HepG2 (cell line): ENCODE measurements around the gene IWS1. TPM values are rescaled to one million over a fixed set of nuclear protein-coding genes. Genes with fewer than 3 reads are reported as not detected.
A peak's percentile ranks its signal among the peaks of the same experiment; 100 is the strongest.

Experiments
- EED ChIP-seq: sonication (generic); formaldehyde crosslinking; IDR thresholded peaks from 2 replicates; pipeline ENCODE4 v1.5.0; 2020; ENCODE audit warnings: mild to moderate bottlenecking, missing genetic modification reagents
- EP300 ChIP-seq, 3 experiments: sonication (generic) in 1 of 3; formaldehyde crosslinking in 1 of 3; IDR thresholded peaks; 2 replicates each; pipeline versions ENCODE4 v1.5.1 to v1.6.1; 2011 to 2020; ENCODE audit warnings: low read depth in 2 of 3, low read length in 2 of 3, borderline replicate concordance in 1 of 3, improper control_type of control experiment in 1 of 3, mild to moderate bottlenecking in 1 of 3, missing genetic modification reagents in 1 of 3, moderate library complexity in 1 of 3
- FOXM1 ChIP-seq: sonication (generic); formaldehyde crosslinking; IDR thresholded peaks from 2 replicates; pipeline ENCODE4 v1.5.0; 2020; ENCODE audit warnings: missing genetic modification reagents
- GATAD1 ChIP-seq: IDR thresholded peaks from 2 replicates; pipeline ENCODE4 v1.6.1; 2016; ENCODE audit warnings: missing genetic modification reagents, missing compliant biosample characterization
- GFI1 ChIP-seq: sonication (generic); formaldehyde crosslinking; IDR thresholded peaks from 2 replicates; pipeline ENCODE4 v1.5.0; 2020; ENCODE audit warnings: missing genetic modification reagents, mild to moderate bottlenecking, borderline replicate concordance
- MXI1 ChIP-seq: IDR thresholded peaks from 3 replicates; pipeline ENCODE4 v1.6.1; 2012; ENCODE audit warnings: low read depth, low read length, inconsistent platforms, borderline replicate concordance
- REXO4 ChIP-seq: sonication (generic); formaldehyde crosslinking; IDR thresholded peaks from 2 replicates; pipeline ENCODE4 v1.8.0; 2022; ENCODE audit warnings: missing genetic modification reagents, mild to moderate bottlenecking, borderline replicate concordance
- SMARCE1 ChIP-seq: fragments of 450-650 bp; IDR thresholded peaks from 2 replicates; pipeline ENCODE4 v1.6.1; 2017; ENCODE audit warnings: borderline replicate concordance
- SP1 ChIP-seq, 2 experiments: fragments of 450-650 bp in 1 of 2; sonication (generic) in 1 of 2; formaldehyde crosslinking in 1 of 2; IDR thresholded peaks; 2 replicates each; pipeline versions ENCODE4 v1.4.0 to v1.6.1; 2016 to 2020; ENCODE audit warnings: missing genetic modification reagents in 1 of 2
- TBP ChIP-seq: sonication (generic); formaldehyde crosslinking; IDR thresholded peaks from 2 replicates; pipeline ENCODE4 v1.5.0; 2020; ENCODE audit warnings: missing genetic modification reagents
- ZFP36 ChIP-seq: fragments of 150-350 bp; IDR thresholded peaks from 2 replicates; pipeline ENCODE4 v1.6.1; 2018; ENCODE audit warnings: borderline replicate concordance, low read length, low read depth; ENCODE audit not compliant: partially characterized antibody
- ZNF10 ChIP-seq: sonication (generic); formaldehyde crosslinking; IDR thresholded peaks from 2 replicates; pipeline ENCODE4 v1.4.0; 2020; ENCODE audit warnings: mild to moderate bottlenecking, low read depth, missing genetic modification reagents, borderline replicate concordance
- ZNF333 ChIP-seq: sonication (generic); formaldehyde crosslinking; IDR thresholded peaks from 2 replicates; pipeline ENCODE4 v1.4.0; 2020; ENCODE audit warnings: mild to moderate bottlenecking, missing genetic modification reagents, borderline replicate concordance
- ZNF430 ChIP-seq: sonication (generic); formaldehyde crosslinking; IDR thresholded peaks from 2 replicates; pipeline ENCODE4 v1.9.0; 2021; ENCODE audit warnings: mild to moderate bottlenecking, missing genetic modification reagents
- ZNF546 ChIP-seq: sonication (generic); formaldehyde crosslinking; conservative IDR thresholded peaks from 2 replicates; pipeline ENCODE4 v1.8.1; 2023; ENCODE audit warnings: mild to moderate bottlenecking, missing genetic modification reagents
- ZNF83 ChIP-seq: sonication (generic); formaldehyde crosslinking; IDR thresholded peaks from 2 replicates; pipeline ENCODE4 v1.4.0; 2020; ENCODE audit warnings: missing genetic modification reagents, mild to moderate bottlenecking, borderline replicate concordance
- polyA plus RNA-seq, 8 experiments: library from polyadenylated mRNA; depleted of rRNA in 3 of 8; stranded (reverse) in 7 of 8; unstranded in 1 of 8; fragments of >200 nt; fragmentation: Illumina TruSeq in 4 of 8; extraction: Trizol in 4 of 8; gene quantifications; 2 replicates each; pipeline versions ENCODE4 v1.2.1 to v1.2.3, GENCODE V29; 2011 to 2016; ENCODE audit warnings: low read depth in 4 of 8, missing spikeins in 1 of 8, mixed read lengths in 1 of 8; ENCODE audit not compliant: insufficient read depth in 1 of 8
- total RNA-seq, 5 experiments: library from RNA; depleted of rRNA; stranded (reverse); fragments of >200 nt; fragmentation: Illumina TruSeq; extraction: Trizol; gene quantifications; 2 replicates each; pipeline ENCODE4 v1.2.3, GENCODE V29; 2016; ENCODE audit warnings: low read depth in 1 of 5
- TF ChIP-seq, protein P1 (sequence below): sonication (generic); formaldehyde crosslinking; IDR thresholded peaks from 2 replicates; pipeline ENCODE4 v1.4.0; 2020; ENCODE audit warnings: mild to moderate bottlenecking, missing genetic modification reagents
- TF ChIP-seq, protein P2 (sequence below): sonication (generic); formaldehyde crosslinking; IDR thresholded peaks from 2 replicates; pipeline ENCODE4 v1.8.0; 2022; ENCODE audit warnings: mild to moderate bottlenecking, missing genetic modification reagents, moderate library complexity
- TF ChIP-seq, protein P3 (sequence below): sonication (generic); formaldehyde crosslinking; IDR thresholded peaks from 2 replicates; pipeline ENCODE4 v1.4.0; 2020; ENCODE audit warnings: missing genetic modification reagents
- TF ChIP-seq, protein P4 (sequence below): IDR thresholded peaks from 2 replicates; pipeline ENCODE4 v1.6.1; 2016; ENCODE audit warnings: control low read depth
- TF ChIP-seq, protein P5 (sequence below): sonication (generic); formaldehyde crosslinking; IDR thresholded peaks from 2 replicates; pipeline ENCODE4 v1.8.1; 2023; ENCODE audit warnings: missing genetic modification reagents, mild to moderate bottlenecking, borderline replicate concordance
- TF ChIP-seq, protein P6 (sequence below): sonication (generic); formaldehyde crosslinking; IDR thresholded peaks from 2 replicates; pipeline ENCODE4 v1.4.0; 2020; ENCODE audit warnings: missing genetic modification reagents, mild to moderate bottlenecking, borderline replicate concordance
- TF ChIP-seq, protein P7 (sequence below): sonication (generic); formaldehyde crosslinking; IDR thresholded peaks from 2 replicates; pipeline ENCODE4 v1.4.0; 2020; ENCODE audit warnings: mild to moderate bottlenecking, missing genetic modification reagents

The IWS1 gene
- total and polyA plus RNA-seq, 2 of the 13 experiments (the other 11 are each of a cell fraction or from before 2014, with no cell fraction given) = 28.9 to 62.3 TPM

DNA sequence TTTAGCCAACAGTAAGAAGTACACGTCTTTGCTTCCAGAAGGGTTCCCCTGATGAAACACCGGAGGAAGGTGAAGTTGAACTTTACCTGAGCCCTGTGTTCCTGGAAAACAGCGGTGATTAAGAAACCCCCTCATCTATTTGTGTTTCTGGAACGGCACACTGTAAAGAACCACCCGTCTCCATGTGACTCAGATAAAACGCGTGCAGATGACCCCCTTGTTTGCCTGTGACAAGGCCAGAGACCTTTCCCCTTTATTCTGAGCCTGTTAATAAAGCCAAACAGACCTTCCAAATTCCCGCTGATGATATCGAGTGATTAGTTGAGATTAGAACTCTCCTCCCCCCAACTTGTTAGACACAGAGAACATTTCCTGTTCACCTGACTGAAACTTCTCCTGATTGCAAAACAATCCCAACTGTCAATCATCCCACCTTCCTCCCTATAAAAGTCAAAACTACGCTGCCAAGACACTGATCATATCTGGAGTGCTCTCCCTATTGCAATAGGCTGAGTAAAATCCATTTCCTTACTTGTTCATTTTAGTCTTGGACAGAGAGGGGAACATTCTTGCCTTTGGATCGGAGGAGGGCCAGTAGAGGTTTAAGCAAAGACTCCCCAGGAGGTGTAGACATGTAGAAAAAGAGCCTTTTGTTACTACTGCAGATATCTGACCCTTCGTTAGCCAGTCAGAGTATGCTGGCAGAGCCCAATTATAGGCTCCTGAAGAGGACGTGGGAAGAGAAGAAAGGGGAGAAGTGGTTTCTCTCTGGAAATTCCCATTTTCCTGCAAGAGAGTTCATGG lies 914 bp upstream of the IWS1 start (continued):
- TF ChIP-seq, protein P1, sequence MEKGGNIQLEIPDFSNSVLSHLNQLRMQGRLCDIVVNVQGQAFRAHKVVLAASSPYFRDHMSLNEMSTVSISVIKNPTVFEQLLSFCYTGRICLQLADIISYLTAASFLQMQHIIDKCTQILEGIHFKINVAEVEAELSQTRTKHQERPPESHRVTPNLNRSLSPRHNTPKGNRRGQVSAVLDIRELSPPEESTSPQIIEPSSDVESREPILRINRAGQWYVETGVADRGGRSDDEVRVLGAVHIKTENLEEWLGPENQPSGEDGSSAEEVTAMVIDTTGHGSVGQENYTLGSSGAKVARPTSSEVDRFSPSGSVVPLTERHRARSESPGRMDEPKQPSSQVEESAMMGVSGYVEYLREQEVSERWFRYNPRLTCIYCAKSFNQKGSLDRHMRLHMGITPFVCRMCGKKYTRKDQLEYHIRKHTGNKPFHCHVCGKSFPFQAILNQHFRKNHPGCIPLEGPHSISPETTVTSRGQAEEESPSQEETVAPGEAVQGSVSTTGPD (CRISPR knock-in tag) = 0 out of 2 replicates have a peak, but pooled peaks have one; percentile 68
- TF ChIP-seq ZFP36 (no peak), ZNF546 (no peak), REXO4 (no peak), MXI1 (no peak; the same call in 2 of the 3 replicates), SP1 (IDR thresholded peaks at IDR 0.05) (no peak), SP1 (CRISPR knock-in tag; IDR thresholded peaks at IDR 0.05) (no peak), EED (no peak), TBP (CRISPR knock-in tag) (no peak), GFI1 (CRISPR knock-in tag) (peak; percentile 50; the same call in 1 of the 2 replicates), ZNF333 (CRISPR knock-in tag) (no peak), ZNF10 (no peak), SMARCE1 (no peak), FOXM1 (CRISPR knock-in tag) (no peak), EP300 (IDR thresholded peaks at IDR 0.05; ENCODE audit: low read depth in 2 of 2, low read length in 2 of 2) (no peak), EP300 (CRISPR knock-in tag; IDR thresholded peaks at IDR 0.05; ENCODE audit: borderline replicate concordance) (no peak), ZNF83 (CRISPR knock-in tag) (no peak), ZNF430 (CRISPR knock-in tag) (no peak; the same call in 1 of the 2 replicates), GATAD1 (peak; percentile 11; the same call in 1 of the 2 replicates)
- TF ChIP-seq, protein P2, sequence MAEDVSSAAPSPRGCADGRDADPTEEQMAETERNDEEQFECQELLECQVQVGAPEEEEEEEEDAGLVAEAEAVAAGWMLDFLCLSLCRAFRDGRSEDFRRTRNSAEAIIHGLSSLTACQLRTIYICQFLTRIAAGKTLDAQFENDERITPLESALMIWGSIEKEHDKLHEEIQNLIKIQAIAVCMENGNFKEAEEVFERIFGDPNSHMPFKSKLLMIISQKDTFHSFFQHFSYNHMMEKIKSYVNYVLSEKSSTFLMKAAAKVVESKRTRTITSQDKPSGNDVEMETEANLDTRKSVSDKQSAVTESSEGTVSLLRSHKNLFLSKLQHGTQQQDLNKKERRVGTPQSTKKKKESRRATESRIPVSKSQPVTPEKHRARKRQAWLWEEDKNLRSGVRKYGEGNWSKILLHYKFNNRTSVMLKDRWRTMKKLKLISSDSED (CRISPR knock-in tag) = no peak
- TF ChIP-seq, protein P3, sequence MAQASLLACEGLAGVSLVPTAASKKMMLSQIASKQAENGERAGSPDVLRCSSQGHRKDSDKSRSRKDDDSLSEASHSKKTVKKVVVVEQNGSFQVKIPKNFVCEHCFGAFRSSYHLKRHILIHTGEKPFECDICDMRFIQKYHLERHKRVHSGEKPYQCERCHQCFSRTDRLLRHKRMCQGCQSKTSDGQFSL (CRISPR knock-in tag) = no peak
- TF ChIP-seq, protein P4, sequence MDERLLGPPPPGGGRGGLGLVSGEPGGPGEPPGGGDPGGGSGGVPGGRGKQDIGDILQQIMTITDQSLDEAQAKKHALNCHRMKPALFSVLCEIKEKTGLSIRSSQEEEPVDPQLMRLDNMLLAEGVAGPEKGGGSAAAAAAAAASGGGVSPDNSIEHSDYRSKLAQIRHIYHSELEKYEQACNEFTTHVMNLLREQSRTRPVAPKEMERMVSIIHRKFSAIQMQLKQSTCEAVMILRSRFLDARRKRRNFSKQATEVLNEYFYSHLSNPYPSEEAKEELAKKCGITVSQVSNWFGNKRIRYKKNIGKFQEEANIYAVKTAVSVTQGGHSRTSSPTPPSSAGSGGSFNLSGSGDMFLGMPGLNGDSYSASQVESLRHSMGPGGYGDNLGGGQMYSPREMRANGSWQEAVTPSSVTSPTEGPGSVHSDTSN (CRISPR knock-in tag) = peak; percentile 89
- TF ChIP-seq, protein P5, sequence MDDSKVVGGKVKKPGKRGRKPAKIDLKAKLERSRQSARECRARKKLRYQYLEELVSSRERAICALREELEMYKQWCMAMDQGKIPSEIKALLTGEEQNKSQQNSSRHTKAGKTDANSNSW (CRISPR knock-in tag) = no peak
- TF ChIP-seq, protein P6, sequence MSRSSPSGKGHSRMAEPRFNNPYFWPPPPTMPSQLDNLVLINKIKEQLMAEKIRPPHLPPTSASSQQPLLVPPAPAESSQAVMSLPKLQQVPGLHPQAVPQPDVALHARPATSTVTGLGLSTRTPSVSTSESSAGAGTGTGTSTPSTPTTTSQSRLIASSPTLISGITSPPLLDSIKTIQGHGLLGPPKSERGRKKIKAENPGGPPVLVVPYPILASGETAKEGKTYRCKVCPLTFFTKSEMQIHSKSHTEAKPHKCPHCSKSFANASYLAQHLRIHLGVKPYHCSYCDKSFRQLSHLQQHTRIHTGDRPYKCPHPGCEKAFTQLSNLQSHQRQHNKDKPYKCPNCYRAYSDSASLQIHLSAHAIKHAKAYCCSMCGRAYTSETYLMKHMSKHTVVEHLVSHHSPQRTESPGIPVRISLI (CRISPR knock-in tag) = no peak
- TF ChIP-seq, protein P7, sequence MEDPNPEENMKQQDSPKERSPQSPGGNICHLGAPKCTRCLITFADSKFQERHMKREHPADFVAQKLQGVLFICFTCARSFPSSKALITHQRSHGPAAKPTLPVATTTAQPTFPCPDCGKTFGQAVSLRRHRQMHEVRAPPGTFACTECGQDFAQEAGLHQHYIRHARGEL (CRISPR knock-in tag) = no peak
